Naive thymus-derived CD8-positive, alpha-beta T cell (primary cell): Measurements from ENCODE around the gene ZNF593OS. TPM values are rescaled to one million over a fixed set of nuclear protein-coding genes. Genes with fewer than 3 reads are reported as not detected.

Experiments used
- ATAC-seq, 2 donors: fragments of 150-1000 bp; cut with Tn5 transposase in 1 of 2; sonication (Bioruptor Pico), chemical (Tn5 transposase) in 1 of 2; 1 replicate in 1 of 2; 2 replicates in 1 of 2; pipeline ENCODE4 v1.10.0; 2021; ENCODE audit warnings: mild to moderate bottlenecking in 2 of 2, moderate library complexity in 2 of 2
- POLR2A ChIA-PET: fragments of 350-600 bp; sonication (Branson Sonifier 250); formaldehyde crosslinking; loops from one replicate; lab custom pipeline; 2021; ENCODE audit warnings: antibody characterized with exemption; lab: Charles Lee
- DNase-seq, 10 donors: peaks; one replicate each; pipeline versions ENCODE4 v3.0.0 to v3.0.0-alpha.2; 2020 to 2022
- H3K27ac Mint-ChIP-seq, 10 donors: one replicate each; pipeline ENCODE4 v1.8.0; 2020 to 2022; ENCODE audit warnings: mild to moderate bottlenecking in 10 of 10, mixed read lengths in 10 of 10, moderate library complexity in 4 of 10, inconsistent platforms in 1 of 10
- H3K27me3 Mint-ChIP-seq, 5 donors: one replicate each; pipeline ENCODE4 v1.8.0; 2021 to 2022; ENCODE audit warnings: mixed read lengths in 5 of 5
- H3K36me3 Mint-ChIP-seq, 3 donors: one replicate each; pipeline ENCODE4 v1.8.0; 2020 to 2022; ENCODE audit warnings: mixed read lengths in 3 of 3, mild to moderate bottlenecking in 2 of 3, inconsistent platforms in 1 of 3
- H3K4me1 Mint-ChIP-seq, 4 donors: one replicate each; pipeline ENCODE4 v1.8.0; 2021 to 2022; ENCODE audit warnings: mixed read lengths in 4 of 4
- H3K4me3 Mint-ChIP-seq, 10 donors: one replicate each; pipeline ENCODE4 v1.8.0; 2020 to 2022; ENCODE audit warnings: mild to moderate bottlenecking in 10 of 10, mixed read lengths in 10 of 10, moderate library complexity in 6 of 10, inconsistent platforms in 1 of 10
- H3K9me3 Mint-ChIP-seq, 9 donors: one replicate each; pipeline ENCODE4 v1.8.0; 2020 to 2022; ENCODE audit warnings: mixed read lengths in 9 of 9, mild to moderate bottlenecking in 3 of 9, inconsistent platforms in 1 of 9, moderate library complexity in 1 of 9
- polyA plus RNA-seq, 3 donors: library from polyadenylated mRNA; unstranded; fragments of 300-500 nt; fragmentation: Illumina TruSeq; gene quantifications; one replicate each; pipeline ENCODE4 v1.2.3, GENCODE V29; 2021
- total RNA-seq, 8 experiments: library from RNA in 2 of 8; stranded (reverse) in 2 of 8; gene quantifications; one replicate each; pipeline ENCODE4 v1.2.3 and lab custom pipeline; 2021 to 2026

Gene ZNF593OS
- total and polyA plus RNA-seq, 5 experiments from 2014 or later: 0.25 to 2.1 (median 0.51) TPM; not detected in 2

DNA sequence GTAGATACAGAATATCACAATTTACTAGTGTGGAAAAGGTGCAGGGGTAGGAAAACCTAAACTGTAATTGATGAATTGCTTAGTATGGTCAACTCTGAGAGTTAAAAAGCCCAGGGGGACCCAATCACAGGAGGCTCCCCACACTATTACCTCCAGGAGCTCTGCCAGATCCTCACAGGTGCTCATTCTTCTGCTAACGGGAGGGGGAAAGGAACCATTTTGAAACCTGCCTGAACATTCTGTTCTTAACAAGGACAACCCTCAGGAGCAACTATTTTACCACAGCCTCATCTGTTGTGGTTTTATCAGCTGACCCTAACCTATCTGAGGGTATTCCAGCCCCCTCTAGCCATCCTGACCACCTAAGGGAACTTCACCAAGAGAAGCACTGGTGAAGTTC, 40.9 kb downstream of the ZNF593OS start:
- Mint-ChIP-seq H3K27me3 (peaks cover 0 to 1% (median 0%) of the 10 kb centered on the region in 5 donors), H3K4me1 (peaks cover 13 to 31% (median 29%) of the 10 kb centered on the region in 4 donors), H3K9me3 (no peaks in the 10 kb centered on the region), H3K27ac (peak overlapping the region in 1 of 10 donors; percentile 43), H3K4me3 (no peak overlapping the region), H3K36me3 (no peaks in the 10 kb centered on the region)
- DNase-seq (no peak), ATAC-seq (no peak)
- POLR2A ChIA-PET: interaction anchor here (0.6 to 1.5 kb wide), 2 partner anchors 15 to 263 kb away, joined by 3 to 6 read pairs; no protein-coding TSS in a partner anchor

DNA sequence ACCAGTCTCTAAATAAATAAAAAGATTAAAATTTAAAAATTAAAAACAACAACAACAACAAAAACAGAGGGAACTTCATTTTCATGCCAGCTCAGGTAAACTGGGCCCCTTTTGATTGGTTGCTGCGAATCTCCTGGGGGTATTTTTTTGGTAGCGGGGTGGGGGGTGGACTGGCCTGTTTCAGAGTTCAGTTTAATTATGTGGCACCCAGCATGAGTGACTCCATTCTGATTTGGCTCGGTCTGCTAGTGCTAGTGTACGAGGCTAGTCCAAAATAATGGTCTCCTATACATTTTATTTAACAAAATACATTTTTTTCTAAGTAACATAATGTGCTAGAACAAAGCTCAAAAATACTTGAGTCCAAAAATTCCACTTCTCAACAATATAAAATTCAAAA, 41.9 kb downstream of the ZNF593OS start:
- ATAC-seq (no peak), DNase-seq (no peak)
- H3K9me3 Mint-ChIP-seq: no peaks in the 10 kb centered on the region
- no peak overlapping the region for H3K4me3 Mint-ChIP-seq
- no peak overlapping the region for H3K27ac Mint-ChIP-seq
- POLR2A ChIA-PET: interaction anchor here (0.7 to 1.5 kb wide), 4 partner anchors 16 to 43 kb away, joined by 3 to 6 read pairs (median 4); no protein-coding TSS in a partner anchor
- H3K4me1 Mint-ChIP-seq: peaks cover 13 to 39% (median 30%) of the 10 kb centered on the region in 4 donors
- H3K36me3 Mint-ChIP-seq: no peaks in the 10 kb centered on the region
- H3K27me3 Mint-ChIP-seq: peaks cover 0 to 1% (median 0%) of the 10 kb centered on the region in 5 donors

DNA sequence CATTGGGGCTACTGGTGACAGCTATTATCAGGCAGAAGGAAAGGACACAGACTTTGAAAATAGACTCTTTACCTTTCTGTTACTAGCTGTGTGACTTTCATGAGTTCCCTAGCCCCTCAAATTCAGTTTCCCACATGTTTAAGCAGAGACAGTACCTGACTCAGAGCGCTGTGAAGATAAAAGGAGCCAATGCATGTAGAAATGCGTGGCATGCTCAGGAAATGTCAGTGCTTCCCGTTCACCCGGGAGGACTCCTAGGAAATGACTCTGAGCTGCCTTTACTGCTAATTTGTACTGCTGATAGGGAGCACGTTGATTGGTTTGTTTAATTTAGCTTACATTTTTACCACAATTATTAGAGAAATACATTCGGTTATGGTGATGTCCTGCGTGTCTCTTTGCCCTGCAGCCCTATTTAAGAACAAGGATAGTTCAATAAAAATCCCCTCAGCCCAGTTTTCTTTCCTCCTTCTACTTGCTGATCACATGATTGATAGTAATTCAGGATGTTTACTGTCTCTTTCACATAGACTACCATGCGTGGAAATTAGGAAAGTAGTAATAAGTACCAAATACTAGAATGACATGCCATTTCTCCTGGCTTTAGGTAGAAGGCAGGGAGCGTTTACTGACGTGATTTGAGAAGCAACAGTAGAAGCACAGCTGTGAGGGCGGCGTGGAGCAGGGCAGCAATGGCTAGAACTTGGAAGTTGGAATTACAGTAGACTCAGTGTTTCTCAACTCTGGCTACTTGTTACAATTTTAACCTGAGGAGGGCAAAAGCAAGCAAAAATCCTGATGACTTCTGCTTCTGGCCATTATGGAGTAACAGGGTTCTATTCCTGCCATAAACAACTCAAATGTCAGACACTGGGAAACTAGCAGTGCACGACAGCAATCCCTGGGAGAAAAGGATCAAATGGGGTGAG, 44.1 kb downstream of the ZNF593OS start:
- Mint-ChIP-seq H3K9me3 (no peaks in the 10 kb centered on the region), H3K36me3 (peaks cover 0 to 11% (median 0%) of the 10 kb centered on the region in 3 donors), H3K4me3 (peak overlapping the region in 9 of 10 donors; percentile 26 to 83 (median 67)), H3K27ac (peak overlapping the region in 9 of 10 donors; percentile 25 to 96 (median 77)), H3K4me1 (peaks cover 15 to 59% (median 33%) of the 10 kb centered on the region in 4 donors), H3K27me3 (peaks cover 0 to 1% (median 0%) of the 10 kb centered on the region in 5 donors)
- no peak for ATAC-seq
- DNase-seq: no peak
- POLR2A ChIA-PET: interaction anchor here (0.6 to 2.4 kb wide), 9 partner anchors 11 to 460 kb away, joined by 3 to 35 read pairs (median 6); partner anchors contain the start of genes CD52, CEP85, HMGN2 and PDIK1L

DNA sequence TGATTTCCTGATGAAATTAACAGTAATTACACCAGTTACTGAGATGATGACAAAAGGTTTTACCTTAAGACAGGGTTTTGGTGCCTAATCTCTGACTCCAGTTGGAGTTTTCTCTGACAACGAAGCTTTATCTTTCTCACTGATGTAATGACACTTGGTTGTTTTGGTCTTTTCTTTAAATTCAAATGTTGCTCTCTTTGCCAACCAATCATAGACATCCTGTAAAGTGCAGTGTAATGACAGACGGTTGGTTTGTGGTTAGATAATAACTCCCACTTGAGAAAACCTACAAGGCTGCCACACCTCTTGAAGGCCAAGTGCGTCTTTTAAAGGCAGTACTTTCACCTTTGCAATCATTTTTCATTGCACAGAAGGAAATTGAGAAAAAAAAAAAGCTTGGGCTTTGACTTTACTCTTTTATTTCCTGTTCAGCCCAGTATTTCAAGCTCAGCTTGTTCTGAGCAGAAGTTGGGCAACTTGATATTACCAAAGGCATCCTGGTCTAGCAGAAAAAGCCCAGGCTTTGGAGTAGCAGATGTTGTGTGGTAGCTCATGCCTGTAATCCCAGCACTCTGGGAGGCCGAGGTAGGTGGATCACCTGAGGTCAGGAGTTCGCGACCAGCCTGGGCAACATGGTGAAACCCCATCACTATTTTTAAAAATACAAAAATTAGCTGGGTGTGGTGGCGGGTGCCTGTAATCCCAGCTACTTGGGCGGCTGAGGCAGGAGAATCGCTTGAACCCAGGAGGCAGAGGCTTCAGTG, 45.1 kb downstream of the ZNF593OS start:
- peak overlapping the region; percentile 64 to 83 (median 74) for H3K4me3 Mint-ChIP-seq
- H3K36me3 Mint-ChIP-seq: peaks cover 0 to 21% (median 3%) of the 10 kb centered on the region in 3 donors
- DNase-seq (peak in 9 of 10 donors; percentile 31 to 93 (median 80)), ATAC-seq (peak; percentile 99 to 100)
- peak overlapping the region; percentile 88 to 97 (median 94) for H3K27ac Mint-ChIP-seq
- H3K4me1 Mint-ChIP-seq: peaks cover 15 to 65% (median 35%) of the 10 kb centered on the region in 4 donors
- POLR2A ChIA-PET: interaction anchor here (0.6 to 2.4 kb wide), 14 partner anchors 11 to 459 kb away, joined by 3 to 35 read pairs (median 5); partner anchors contain the start of genes CD52, CEP85, HMGN2 and PDIK1L
- no peaks in the 10 kb centered on the region for H3K9me3 Mint-ChIP-seq
- H3K27me3 Mint-ChIP-seq: no peaks in the 10 kb centered on the region

DNA sequence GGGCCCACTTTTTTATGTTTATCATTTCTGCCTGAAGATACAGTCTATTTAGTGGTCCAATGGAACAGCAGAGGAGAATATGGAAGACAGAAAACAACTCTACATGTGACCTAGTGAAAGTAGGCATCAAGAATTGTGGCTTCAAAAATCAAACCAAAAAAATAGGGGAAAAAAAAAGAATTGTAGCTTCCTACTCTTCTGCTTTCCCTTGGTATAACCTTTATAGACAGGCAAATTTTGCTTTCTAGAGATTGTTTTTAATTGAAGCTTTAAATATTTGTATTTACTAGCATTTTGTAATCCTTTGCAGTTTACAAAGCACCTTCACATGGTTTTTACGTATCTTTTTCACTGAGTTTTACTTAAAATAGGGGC, 45.7 kb downstream of the ZNF593OS start:
- POLR2A ChIA-PET: interaction anchor here (0.6 to 2.4 kb wide), 9 partner anchors 12 to 192 kb away, joined by 3 to 35 read pairs (median 6); partner anchors contain the start of genes CD52, CEP85 and PDIK1L
- no peaks in the 10 kb centered on the region for H3K9me3 Mint-ChIP-seq
- ATAC-seq: no peak
- no peak for DNase-seq
- H3K36me3 Mint-ChIP-seq: peaks cover 0 to 21% (median 3%) of the 10 kb centered on the region in 3 donors
- peak overlapping the region; percentile 88 to 97 (median 93) for H3K27ac Mint-ChIP-seq
- H3K4me3 Mint-ChIP-seq: peak overlapping the region in 9 of 10 donors; percentile 64 to 83 (median 80)
- H3K27me3 Mint-ChIP-seq: no peaks in the 10 kb centered on the region
- peaks cover 15 to 65% (median 35%) of the 10 kb centered on the region in 4 donors for H3K4me1 Mint-ChIP-seq

DNA sequence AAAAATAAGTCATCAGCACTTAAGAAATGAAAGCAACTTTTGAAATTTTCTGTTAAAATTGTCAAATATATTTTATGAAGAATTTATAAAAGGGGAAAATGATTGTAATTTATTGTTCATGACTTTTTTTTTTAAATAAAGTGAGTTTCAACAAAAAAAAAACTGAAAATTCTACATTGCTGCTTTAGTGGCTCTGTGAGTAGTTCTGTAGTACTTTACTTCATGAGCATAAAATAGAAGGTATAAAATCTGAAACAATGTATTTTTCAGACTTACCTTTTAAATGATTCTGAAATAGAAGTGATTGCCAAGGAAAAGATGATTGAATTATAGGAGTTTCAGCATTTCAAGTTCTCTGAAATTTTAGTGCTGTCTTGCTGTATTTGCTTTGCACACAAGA, 46.2 kb downstream of the ZNF593OS start:
- H3K4me1 Mint-ChIP-seq: peaks cover 15 to 67% (median 36%) of the 10 kb centered on the region in 4 donors
- POLR2A ChIA-PET: interaction anchor here (0.6 to 2.4 kb wide), 6 partner anchors 12 to 19 kb away, joined by 3 to 35 read pairs (median 14); partner anchors contain the start of gene PDIK1L
- peak overlapping the region in 1 of 10 donors; percentile 29 for H3K4me3 Mint-ChIP-seq
- no peaks in the 10 kb centered on the region for H3K27me3 Mint-ChIP-seq
- no peaks in the 10 kb centered on the region for H3K9me3 Mint-ChIP-seq
- DNase-seq (no peak), ATAC-seq (no peak)
- peak overlapping the region in 6 of 10 donors; percentile 51 to 95 (median 90) for H3K27ac Mint-ChIP-seq
- peaks cover 0 to 24% (median 3%) of the 10 kb centered on the region in 3 donors for H3K36me3 Mint-ChIP-seq

DNA sequence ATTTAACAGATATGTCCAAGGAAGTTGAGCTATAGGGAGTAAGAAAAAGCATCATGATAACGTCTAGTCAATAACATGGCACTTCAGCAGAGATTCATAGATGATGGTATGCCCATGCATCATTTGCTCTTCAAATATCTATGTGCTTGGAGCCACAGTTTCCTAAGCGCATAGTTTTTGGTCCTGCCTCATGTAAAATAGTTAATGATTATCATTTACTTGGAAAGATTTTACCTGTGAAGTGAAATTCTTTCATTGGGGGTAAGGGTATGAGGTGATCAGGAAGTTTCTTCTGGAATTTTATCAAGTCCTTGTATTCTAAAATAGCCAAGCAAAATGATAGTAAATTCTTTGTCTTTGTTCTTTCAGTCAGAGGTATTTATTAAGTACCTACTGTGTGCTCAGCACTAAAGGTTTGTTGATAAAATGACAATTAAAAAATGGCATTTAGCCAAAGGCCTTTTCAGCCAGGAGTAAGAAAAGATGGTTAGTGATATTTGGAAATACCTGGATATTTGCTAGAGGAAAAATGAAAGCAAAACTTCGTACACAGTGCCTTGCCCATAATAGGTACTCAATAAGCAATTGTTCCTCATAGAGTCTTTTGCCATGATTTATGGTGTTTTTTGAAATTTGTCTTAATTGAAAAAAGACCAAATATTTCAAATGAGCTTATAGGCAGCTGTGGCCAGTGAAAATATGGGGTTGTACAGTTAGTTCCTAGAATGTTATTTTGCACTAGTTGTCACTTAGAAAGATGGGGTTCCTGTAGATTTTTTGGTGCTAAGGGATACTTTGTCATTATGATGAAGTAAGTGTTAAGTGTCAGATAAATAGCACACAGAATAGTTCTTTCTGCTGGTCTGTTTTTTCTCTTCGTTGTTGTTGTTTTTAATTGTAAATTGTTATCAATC, 47.0 kb downstream of the ZNF593OS start:
- POLR2A ChIA-PET: interaction anchor here (0.9 to 2.3 kb wide), 4 partner anchors 11 to 330 kb away, joined by 3 to 12 read pairs (median 6); partner anchors contain the start of gene PDIK1L
- Mint-ChIP-seq H3K4me3 (no peak overlapping the region), H3K4me1 (peaks cover 18 to 74% (median 43%) of the 10 kb centered on the region in 4 donors), H3K9me3 (no peaks in the 10 kb centered on the region), H3K36me3 (peaks cover 0 to 30% (median 3%) of the 10 kb centered on the region in 3 donors), H3K27ac (peak overlapping the region in 5 of 10 donors; percentile 6 to 90 (median 37)), H3K27me3 (no peaks in the 10 kb centered on the region)
- no peak for ATAC-seq
- DNase-seq: no peak

DNA sequence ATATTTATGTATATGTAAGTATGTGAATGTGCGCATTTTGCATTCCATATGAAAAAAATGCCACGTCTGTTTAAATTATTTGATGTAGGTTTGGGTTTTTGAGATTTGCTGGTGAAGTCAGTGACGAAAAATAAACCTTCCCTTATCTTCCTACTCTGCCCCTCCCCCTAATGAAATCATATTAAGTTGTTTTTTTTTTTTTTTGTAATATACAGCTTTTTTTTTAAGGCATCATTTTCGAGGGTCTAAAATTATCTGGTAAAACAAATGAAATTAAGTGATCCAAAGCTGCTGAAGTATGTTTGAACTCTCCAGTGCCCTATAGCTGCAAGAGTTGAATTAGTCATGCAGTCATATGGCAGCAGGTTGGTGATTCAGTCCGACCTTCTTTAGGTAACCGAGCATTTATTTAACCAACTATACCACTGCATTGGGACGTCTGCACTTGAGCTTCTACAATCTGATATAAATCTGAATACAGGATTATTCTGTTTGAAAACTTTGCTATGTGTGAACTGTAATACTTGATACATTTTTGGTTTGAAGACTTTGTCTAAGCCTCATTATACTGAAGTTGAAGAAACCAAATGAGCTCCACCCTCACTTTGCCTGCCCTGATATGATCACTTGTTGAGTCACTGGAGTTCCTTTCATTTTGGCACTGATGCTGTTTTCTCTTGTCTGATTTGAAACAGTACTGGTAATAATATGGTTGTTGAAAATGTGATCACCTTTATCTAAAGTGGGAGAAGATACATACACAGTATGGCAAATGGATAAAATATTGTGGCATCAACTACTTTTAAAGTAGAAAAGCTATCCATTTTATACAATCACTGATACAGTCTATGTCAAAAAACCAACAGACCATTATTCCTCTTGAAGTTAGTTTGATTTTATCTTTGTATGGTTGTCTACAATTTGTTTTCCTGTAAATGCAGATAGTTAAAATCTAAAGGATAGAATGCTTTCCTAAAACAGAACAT, 48.4 kb downstream of the ZNF593OS start:
- ATAC-seq (no peak), DNase-seq (no peak)
- H3K9me3 Mint-ChIP-seq: no peaks in the 10 kb centered on the region
- POLR2A ChIA-PET: interaction anchor here (0.6 to 2.3 kb wide), 8 partner anchors 9 to 1334 kb away, joined by 3 to 12 read pairs (median 3); partner anchors contain the start of genes HMGN2 and PDIK1L
- H3K4me1 Mint-ChIP-seq: peaks cover 17 to 78% (median 48%) of the 10 kb centered on the region in 4 donors
- H3K27me3 Mint-ChIP-seq: no peaks in the 10 kb centered on the region
- H3K4me3 Mint-ChIP-seq: peak overlapping the region in 2 of 10 donors; percentile 47 to 57
- H3K36me3 Mint-ChIP-seq: peaks cover 0 to 43% (median 5%) of the 10 kb centered on the region in 3 donors
- peak overlapping the region in 5 of 10 donors; percentile 4 to 84 (median 26) for H3K27ac Mint-ChIP-seq

DNA sequence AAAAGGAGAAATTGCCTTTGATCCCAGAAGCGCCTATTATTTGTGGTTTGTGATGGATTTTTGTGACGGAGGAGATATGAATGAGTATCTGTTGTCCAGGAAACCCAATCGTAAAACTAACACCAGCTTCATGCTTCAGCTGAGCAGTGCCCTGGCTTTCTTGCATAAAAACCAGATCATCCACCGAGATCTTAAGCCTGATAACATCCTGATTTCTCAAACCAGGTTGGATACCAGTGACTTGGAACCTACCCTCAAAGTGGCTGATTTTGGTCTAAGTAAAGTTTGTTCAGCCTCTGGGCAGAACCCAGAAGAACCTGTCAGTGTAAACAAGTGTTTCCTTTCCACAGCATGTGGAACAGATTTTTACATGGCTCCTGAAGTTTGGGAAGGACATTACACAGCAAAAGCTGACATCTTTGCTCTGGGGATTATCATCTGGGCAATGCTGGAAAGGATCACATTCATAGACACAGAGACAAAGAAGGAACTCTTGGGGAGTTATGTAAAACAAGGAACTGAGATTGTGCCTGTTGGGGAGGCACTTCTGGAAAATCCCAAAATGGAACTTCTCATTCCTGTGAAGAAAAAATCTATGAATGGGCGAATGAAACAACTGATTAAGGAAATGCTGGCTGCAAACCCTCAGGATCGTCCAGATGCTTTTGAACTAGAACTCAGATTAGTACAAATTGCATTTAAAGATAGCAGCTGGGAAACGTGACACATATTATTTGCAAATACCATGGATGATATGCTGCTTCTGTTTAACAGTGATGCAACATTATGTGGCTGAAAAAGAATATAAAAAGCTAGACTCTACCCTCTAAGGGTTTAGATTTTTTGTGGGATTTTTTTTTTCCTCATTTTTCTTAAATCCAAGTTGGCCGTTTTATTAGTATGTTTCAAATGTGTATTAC, 49.5 kb downstream of the ZNF593OS start:
- Mint-ChIP-seq H3K27ac (peak overlapping the region in 2 of 10 donors; percentile 37 to 41), H3K9me3 (no peaks in the 10 kb centered on the region), H3K27me3 (no peaks in the 10 kb centered on the region), H3K36me3 (peaks cover 0 to 53% (median 5%) of the 10 kb centered on the region in 3 donors), H3K4me1 (peaks cover 11 to 67% (median 38%) of the 10 kb centered on the region in 4 donors), H3K4me3 (no peak overlapping the region)
- POLR2A ChIA-PET: interaction anchor here (0.9 to 2.4 kb wide), 3 partner anchors 10 to 350 kb away, joined by 3 to 11 read pairs (median 3); partner anchors contain the start of genes HMGN2 and PDIK1L
- no peak for DNase-seq
- ATAC-seq: no peak
